GM20431 (cell line): ENCODE data around the gene XPC.
"Not testable (repeated sequence)": the region's sequence is repeated elsewhere in the genome, so short reads cannot be mapped to it uniquely, and the experiment has no call there.

Experiments
- in situ Hi-C: fragments of 300-500 bp; cut with MseI, MboI; formaldehyde crosslinking; loops from one replicate; pipeline ENCODE4 v1.15.0; 2020; ENCODE audit warnings: low sequenced_read_pairs; ENCODE audit not compliant: unreplicated experiment

Gene XPC

GRCh38 chr3:14124223-14124614 is 54.2 kb downstream of the XPC start:
- in situ Hi-C loops: no loop called here

GRCh38 chr3:14123308-14124222 is 54.8 kb downstream of the XPC start:
- in situ Hi-C loops: no loop called here

- in situ Hi-C loops: no loop called here
These were observed 56.1 kb downstream of the XPC start for GRCh38 chr3:14122301-14122700.

- in situ Hi-C loops: no loop called here
These were observed 56.5 kb downstream of the XPC start for GRCh38 chr3:14121859-14122258.

- in situ Hi-C loops: not testable (repeated sequence)
These were observed 57.4 kb downstream of the XPC start for GRCh38 chr3:14120921-14121448.

- in situ Hi-C loops: no loop called here
These were observed 58.1 kb downstream of the XPC start for GRCh38 chr3:14120111-14120920.

- in situ Hi-C loops: no loop called here
These were observed 58.8 kb downstream of the XPC start for GRCh38 chr3:14119651-14120050.

GRCh38 chr3:14118400-14119381 is 59.7 kb downstream of the XPC start:
- in situ Hi-C loops: no loop called here

- in situ Hi-C loops: no loop called here
These were observed 60.7 kb downstream of the XPC start for GRCh38 chr3:14117468-14118399.

- in situ Hi-C loops: no loop called here
These were observed 64.3 kb downstream of the XPC start for GRCh38 chr3:14113965-14114635.

DNA sequence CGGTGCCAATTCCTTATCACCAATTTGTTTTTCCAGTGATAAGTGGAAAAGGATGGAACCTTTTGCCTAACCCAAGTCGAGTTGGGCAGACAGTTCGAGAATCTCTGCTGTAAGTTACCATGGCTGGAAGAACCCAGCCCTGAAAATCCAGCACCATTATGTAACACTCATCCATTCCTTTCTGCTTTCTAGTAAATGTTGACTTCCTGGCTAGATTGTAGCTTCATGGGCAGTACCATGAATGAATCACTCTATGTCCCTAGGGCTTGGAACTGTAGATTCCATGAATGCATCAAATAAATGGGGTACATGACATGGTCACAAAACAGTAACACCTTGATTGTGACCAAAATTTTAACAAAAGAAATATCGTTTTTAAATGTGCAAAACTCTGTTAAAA is 67.7 kb downstream of the XPC start:
- in situ Hi-C loops: no loop called here

- in situ Hi-C loops: not testable (repeated sequence)
These were observed 68.6 kb downstream of the XPC start for GRCh38 chr3:14109821-14110220.

GRCh38 chr3:14097616-14098391 is 80.6 kb downstream of the XPC start:
- in situ Hi-C loops: no loop called here

DNA sequence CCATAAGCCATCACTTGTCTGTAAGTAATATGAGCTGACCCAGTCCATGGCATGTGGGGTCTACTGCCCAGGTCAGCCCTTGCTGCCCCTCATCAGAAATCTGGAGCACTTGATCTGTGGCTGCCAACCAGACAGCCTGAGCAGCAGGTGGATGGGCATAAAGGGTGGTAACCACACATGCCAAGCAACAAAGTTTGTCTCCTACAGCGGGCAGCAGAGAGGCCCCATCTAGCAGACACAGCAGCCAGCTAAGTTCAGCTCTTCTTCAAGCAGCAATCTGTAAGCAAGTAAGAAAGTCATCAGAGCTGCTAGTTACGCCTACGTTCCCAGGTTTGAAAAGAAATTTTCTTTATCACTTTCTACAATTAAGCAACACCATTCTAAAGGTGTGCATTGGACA is 81.7 kb downstream of the XPC start:
- in situ Hi-C loops: no loop called here
